Fibroblast of mammary gland (primary cell): ENCODE data around the gene ANKRD23.
"Not testable (repeated sequence)": the region's sequence is repeated elsewhere in the genome, so short reads cannot be mapped to it uniquely, and the experiment has no call there.

ENCODE experiments used
- DNase-seq: peaks from one replicate; pipeline ENCODE4 v3.0.0-alpha.2; 2010; ENCODE audit warnings: low read depth
- H3K4me3 ChIP-seq: 2 replicates; pipeline ENCODE4 v1.5.1; 2011; ENCODE audit warnings: low read depth, mild to moderate bottlenecking, low read length, moderate library complexity; ENCODE audit not compliant: control insufficient read depth
- CTCF ChIP-seq: conservative IDR thresholded peaks from 2 replicates; pipeline ENCODE4 v1.5.1; 2011; ENCODE audit warnings: low read depth, low read length, inconsistent platforms; ENCODE audit not compliant: control insufficient read depth, insufficient read depth

ANKRD23 gene

GRCh38 chr2:96866986-96867755 lies 23.4 kb upstream of the ANKRD23 start:
- TF ChIP-seq CTCF: no peak
- DNase-seq: no peak
- peak overlapping the region; percentile 77 for H3K4me3 ChIP-seq

GRCh38 chr2:96866586-96866985 lies 22.8 kb upstream of the ANKRD23 start:
- DNase-seq: no peak
- TF ChIP-seq CTCF: no peak
- H3K4me3 ChIP-seq: no peak overlapping the region

GRCh38 chr2:96866149-96866548 lies 22.3 kb upstream of the ANKRD23 start:
- TF ChIP-seq CTCF: no peak
- no peak overlapping the region for H3K4me3 ChIP-seq
- DNase-seq: no peak

GRCh38 chr2:96865654-96866053 lies 21.8 kb upstream of the ANKRD23 start:
- TF ChIP-seq CTCF: no peak
- H3K4me3 ChIP-seq: no peak overlapping the region
- no peak for DNase-seq

GRCh38 chr2:96864343-96865091 lies 20.7 kb upstream of the ANKRD23 start:
- DNase-seq: no peak
- TF ChIP-seq CTCF: no peak
- H3K4me3 ChIP-seq: no peak overlapping the region

- no peak for TF ChIP-seq CTCF
- DNase-seq: no peak
- H3K4me3 ChIP-seq: no peak overlapping the region
These were observed 19.9 kb upstream of the ANKRD23 start for GRCh38 chr2:96863575-96864342.

- not testable (repeated sequence) for H3K4me3 ChIP-seq, DNase-seq
These were observed 19.2 kb upstream of the ANKRD23 start for GRCh38 chr2:96863056-96863455.
